Stimulated activated memory B cell treated with anti-CD40 and anti-IgM and Interleukin-4, amounts not matched to agents 10 μg/mL and 1 μg/mL and 100 μg/mL, for 72 hours (primary cell): ENCODE data around the gene GUCY1A1.

Source experiments
- ATAC-seq: fragments of 150-1000 bp; cut with Tn5 transposase; 2 replicates; pipeline ENCODE4 v1.10.0; 2021
- H3K27ac Mint-ChIP-seq: one replicate; pipeline ENCODE4 v1.8.0; 2022; ENCODE audit warnings: mild to moderate bottlenecking, mixed read lengths
- H3K27me3 Mint-ChIP-seq: one replicate; pipeline ENCODE4 v1.8.0; 2022; ENCODE audit warnings: mixed read lengths
- H3K36me3 Mint-ChIP-seq: one replicate; pipeline ENCODE4 v1.8.0; 2022; ENCODE audit warnings: mixed read lengths
- H3K4me1 Mint-ChIP-seq: one replicate; pipeline ENCODE4 v1.8.0; 2022; ENCODE audit warnings: mixed read lengths
- H3K4me3 Mint-ChIP-seq: one replicate; pipeline ENCODE4 v1.8.0; 2022; ENCODE audit warnings: mild to moderate bottlenecking, moderate library complexity, mixed read lengths
- H3K9me3 Mint-ChIP-seq: one replicate; pipeline ENCODE4 v1.8.0; 2022; ENCODE audit warnings: mixed read lengths

The GUCY1A1 gene

GRCh38 chr4:155722816-155723499, 56.3 kb downstream of the GUCY1A1 start:
- no peak for ATAC-seq
- peaks cover 6% of the 10 kb centered on the region for H3K9me3 Mint-ChIP-seq
- no peak overlapping the region for H3K4me3 Mint-ChIP-seq
- no peak overlapping the region for H3K27ac Mint-ChIP-seq
- no peaks in the 10 kb centered on the region for H3K4me1 Mint-ChIP-seq
- no peaks in the 10 kb centered on the region for H3K36me3 Mint-ChIP-seq
- H3K27me3 Mint-ChIP-seq = no peaks in the 10 kb centered on the region

DNA sequence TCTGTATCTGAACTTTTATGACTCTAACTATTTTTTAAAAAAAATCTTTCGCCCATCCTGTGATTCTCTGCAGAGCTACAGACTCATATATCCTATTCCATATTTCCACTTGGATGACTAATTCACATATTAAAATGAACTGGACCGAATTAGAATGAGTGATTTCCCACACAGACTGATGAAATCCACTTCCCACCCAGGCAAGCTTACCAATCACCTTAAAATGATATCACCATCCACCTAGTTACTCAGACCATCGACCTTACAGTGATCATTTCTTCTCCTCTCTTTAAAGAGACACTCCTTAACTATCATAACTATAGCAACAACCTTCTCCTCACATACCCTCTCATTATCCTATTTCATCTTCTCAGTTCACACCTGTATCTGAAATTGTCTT, 58.1 kb downstream of the GUCY1A1 start:
- no peaks in the 10 kb centered on the region for H3K4me1 Mint-ChIP-seq
- H3K9me3 Mint-ChIP-seq = peaks cover 6% of the 10 kb centered on the region
- ATAC-seq = no peak
- no peaks in the 10 kb centered on the region for H3K27me3 Mint-ChIP-seq
- H3K36me3 Mint-ChIP-seq = no peaks in the 10 kb centered on the region
- no peak overlapping the region for H3K4me3 Mint-ChIP-seq
- H3K27ac Mint-ChIP-seq = no peak overlapping the region

- H3K27me3 Mint-ChIP-seq = no peaks in the 10 kb centered on the region
- no peak overlapping the region for H3K4me3 Mint-ChIP-seq
- no peaks in the 10 kb centered on the region for H3K9me3 Mint-ChIP-seq
- no peaks in the 10 kb centered on the region for H3K4me1 Mint-ChIP-seq
- H3K36me3 Mint-ChIP-seq = no peaks in the 10 kb centered on the region
- no peak overlapping the region for H3K27ac Mint-ChIP-seq
- ATAC-seq = no peak
Measured at GRCh38 chr4:155734065-155734464, 67.4 kb downstream of the GUCY1A1 start.

DNA sequence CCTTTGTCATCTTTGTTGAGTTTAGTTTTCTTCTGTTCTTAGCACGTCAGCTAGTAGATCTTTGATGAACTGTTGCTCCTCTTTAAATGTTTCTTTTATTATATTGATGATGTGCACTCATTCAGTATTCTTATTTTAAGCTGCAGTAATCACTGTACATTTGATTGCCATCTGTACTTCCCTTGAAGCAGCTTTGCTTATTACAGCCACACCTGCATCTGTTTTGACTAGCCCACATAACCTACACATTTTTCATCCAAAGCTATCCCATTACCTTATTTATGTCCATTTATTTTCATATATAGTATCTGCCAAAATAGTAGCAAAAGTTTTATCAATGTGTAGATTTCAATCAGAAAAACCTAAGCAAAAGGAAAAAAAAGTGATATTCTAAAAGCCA, 68.3 kb downstream of the GUCY1A1 start:
- Mint-ChIP-seq H3K9me3 (no peaks in the 10 kb centered on the region), H3K27ac (no peak overlapping the region), H3K4me1 (no peaks in the 10 kb centered on the region), H3K27me3 (no peaks in the 10 kb centered on the region), H3K36me3 (no peaks in the 10 kb centered on the region), H3K4me3 (no peak overlapping the region)
- ATAC-seq = no peak

GRCh38 chr4:155735496-155735895, 68.8 kb downstream of the GUCY1A1 start:
- H3K4me3 Mint-ChIP-seq = no peak overlapping the region

GRCh38 chr4:155738548-155738947, 71.9 kb downstream of the GUCY1A1 start:
- no peaks in the 10 kb centered on the region for H3K9me3 Mint-ChIP-seq
- H3K27ac Mint-ChIP-seq = no peak overlapping the region
- ATAC-seq = no peak
- H3K36me3 Mint-ChIP-seq = no peaks in the 10 kb centered on the region
- H3K27me3 Mint-ChIP-seq = no peaks in the 10 kb centered on the region
- no peaks in the 10 kb centered on the region for H3K4me1 Mint-ChIP-seq
- H3K4me3 Mint-ChIP-seq = no peak overlapping the region

More at GRCh38 chr4:155735496-155735895, 68.8 kb downstream of the GUCY1A1 start:
- no peak for ATAC-seq
- Mint-ChIP-seq H3K27ac (no peak overlapping the region), H3K4me1 (no peaks in the 10 kb centered on the region), H3K9me3 (no peaks in the 10 kb centered on the region), H3K27me3 (no peaks in the 10 kb centered on the region), H3K36me3 (no peaks in the 10 kb centered on the region)

DNA sequence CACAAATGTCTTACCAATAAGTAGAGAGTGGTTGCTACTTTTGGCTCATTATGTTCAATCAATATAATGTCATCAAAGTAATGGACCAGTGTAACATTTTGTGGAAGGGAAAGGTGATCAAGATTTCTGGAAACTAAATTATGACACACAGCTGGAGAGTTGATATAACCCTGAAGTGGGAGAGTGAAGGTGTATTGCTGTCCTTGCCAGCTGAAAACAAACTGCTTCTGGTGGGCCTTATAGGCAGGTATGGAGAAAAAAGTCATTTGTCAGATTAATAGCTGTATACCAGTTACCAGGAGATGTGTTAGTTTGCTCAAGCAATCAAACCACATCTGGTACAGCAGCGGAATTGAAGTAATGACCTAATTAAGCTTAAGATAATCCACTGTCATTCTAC, 74.9 kb downstream of the GUCY1A1 start:
- ATAC-seq = no peak
- no peak overlapping the region for H3K27ac Mint-ChIP-seq
- H3K36me3 Mint-ChIP-seq = no peaks in the 10 kb centered on the region
- no peaks in the 10 kb centered on the region for H3K27me3 Mint-ChIP-seq
- no peak overlapping the region for H3K4me3 Mint-ChIP-seq
- H3K4me1 Mint-ChIP-seq = no peaks in the 10 kb centered on the region
- H3K9me3 Mint-ChIP-seq = no peaks in the 10 kb centered on the region

GRCh38 chr4:155742310-155743015, 75.8 kb downstream of the GUCY1A1 start:
- Mint-ChIP-seq H3K27me3 (no peaks in the 10 kb centered on the region), H3K27ac (no peak overlapping the region), H3K4me3 (no peak overlapping the region), H3K36me3 (no peaks in the 10 kb centered on the region), H3K4me1 (no peaks in the 10 kb centered on the region), H3K9me3 (no peaks in the 10 kb centered on the region)
- no peak for ATAC-seq

GRCh38 chr4:155745984-155746383, 79.3 kb downstream of the GUCY1A1 start:
- Mint-ChIP-seq H3K36me3 (no peaks in the 10 kb centered on the region), H3K27me3 (no peaks in the 10 kb centered on the region), H3K27ac (no peak overlapping the region), H3K4me1 (no peaks in the 10 kb centered on the region), H3K9me3 (no peaks in the 10 kb centered on the region), H3K4me3 (no peak overlapping the region)
- ATAC-seq = no peak

GRCh38 chr4:155748039-155748438, 81.4 kb downstream of the GUCY1A1 start:
- Mint-ChIP-seq H3K27ac (no peak overlapping the region), H3K27me3 (no peaks in the 10 kb centered on the region), H3K36me3 (no peaks in the 10 kb centered on the region), H3K4me3 (no peak overlapping the region), H3K9me3 (no peaks in the 10 kb centered on the region), H3K4me1 (no peaks in the 10 kb centered on the region)
- ATAC-seq = no peak

- Mint-ChIP-seq H3K27me3 (no peaks in the 10 kb centered on the region), H3K9me3 (no peaks in the 10 kb centered on the region), H3K27ac (no peak overlapping the region), H3K4me1 (no peaks in the 10 kb centered on the region), H3K4me3 (no peak overlapping the region), H3K36me3 (no peaks in the 10 kb centered on the region)
- no peak for ATAC-seq
Measured at GRCh38 chr4:155749041-155749440, 82.4 kb downstream of the GUCY1A1 start.

DNA sequence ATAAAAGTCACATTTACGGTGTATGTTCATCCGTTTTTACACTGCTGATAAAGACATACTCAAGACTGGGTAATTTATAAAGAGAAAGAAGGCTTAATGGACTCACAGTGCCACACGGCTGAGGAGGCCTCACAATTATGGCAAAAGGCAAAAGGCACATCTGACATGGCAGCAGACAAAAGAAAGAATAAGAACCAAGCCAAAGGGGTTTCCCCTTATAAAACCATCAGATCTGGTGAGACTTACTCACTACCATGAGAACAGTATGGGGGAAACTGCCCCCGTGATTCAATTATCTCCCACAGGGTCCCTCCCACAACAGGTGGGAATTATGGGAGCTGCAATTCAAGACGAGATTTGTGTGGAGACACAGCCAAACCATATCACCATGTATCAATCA, 84.9 kb downstream of the GUCY1A1 start:
- H3K27me3 Mint-ChIP-seq = no peaks in the 10 kb centered on the region
- no peak overlapping the region for H3K4me3 Mint-ChIP-seq
- H3K36me3 Mint-ChIP-seq = no peaks in the 10 kb centered on the region
- no peaks in the 10 kb centered on the region for H3K9me3 Mint-ChIP-seq
- H3K4me1 Mint-ChIP-seq = no peaks in the 10 kb centered on the region
- no peak overlapping the region for H3K27ac Mint-ChIP-seq
- ATAC-seq = no peak

DNA sequence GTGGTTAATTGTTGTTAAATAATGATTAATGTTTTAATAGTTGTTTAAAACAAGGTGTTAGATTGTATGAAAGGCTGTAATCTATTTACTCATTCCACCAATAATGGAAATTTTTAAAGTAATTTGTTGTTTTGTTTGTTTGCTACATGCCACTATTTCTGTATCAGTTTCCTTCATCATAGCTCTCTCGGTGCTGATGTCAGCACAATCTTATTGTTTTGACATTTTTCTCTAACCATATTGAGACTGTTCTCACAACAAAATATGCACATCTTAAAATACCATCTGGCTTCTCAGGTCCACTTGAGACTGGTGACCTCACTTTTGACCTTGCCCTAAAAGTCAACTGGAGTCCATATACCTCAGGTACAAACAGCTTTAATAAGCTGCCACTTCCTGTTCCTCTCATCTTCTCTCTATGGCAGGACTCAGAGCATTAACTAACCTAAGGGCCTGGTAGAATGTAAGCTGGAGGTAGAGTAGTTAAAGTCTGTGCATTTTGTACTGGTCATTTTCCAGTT, 91.2 kb downstream of the GUCY1A1 start:
- no peak overlapping the region for H3K4me3 Mint-ChIP-seq
- H3K4me1 Mint-ChIP-seq = no peaks in the 10 kb centered on the region
- peaks cover 21% of the 10 kb centered on the region for H3K27me3 Mint-ChIP-seq
- no peaks in the 10 kb centered on the region for H3K36me3 Mint-ChIP-seq
- peaks cover 2% of the 10 kb centered on the region for H3K9me3 Mint-ChIP-seq
- no peak overlapping the region for H3K27ac Mint-ChIP-seq
- no peak for ATAC-seq

GRCh38 chr4:155758481-155759371, 92.1 kb downstream of the GUCY1A1 start, which contains the start of gene GUCY1B1:
Gene GUCY1B1, plus strand, starts transcription at chr4:155759021. Its CDS starts 120 bp downstream, at chr4:155759141.
- H3K4me3 Mint-ChIP-seq = peak within 1 kb of the TSS; percentile 39
- H3K27me3 Mint-ChIP-seq = peaks cover 21% of the 10 kb centered on the region
- H3K36me3 Mint-ChIP-seq = no peaks in the 10 kb centered on the region
- no peak within 1 kb of the TSS for H3K27ac Mint-ChIP-seq
- peak; percentile 89 for ATAC-seq
- H3K9me3 Mint-ChIP-seq = peaks cover 2% of the 10 kb centered on the region
- H3K4me1 Mint-ChIP-seq = no peaks in the 10 kb centered on the region
